ENCODE measurements around the gene DDA1. TPM values are rescaled to one million over a fixed set of nuclear protein-coding genes. Genes with fewer than 3 reads are reported as not detected.

Gene DDA1
- total and polyA plus RNA-seq, 9 of the 15 experiments (the other 6 are each of a cell fraction or from before 2014, with no cell fraction given): 1.4 to 83.8 (median 33.8) TPM

DNA sequence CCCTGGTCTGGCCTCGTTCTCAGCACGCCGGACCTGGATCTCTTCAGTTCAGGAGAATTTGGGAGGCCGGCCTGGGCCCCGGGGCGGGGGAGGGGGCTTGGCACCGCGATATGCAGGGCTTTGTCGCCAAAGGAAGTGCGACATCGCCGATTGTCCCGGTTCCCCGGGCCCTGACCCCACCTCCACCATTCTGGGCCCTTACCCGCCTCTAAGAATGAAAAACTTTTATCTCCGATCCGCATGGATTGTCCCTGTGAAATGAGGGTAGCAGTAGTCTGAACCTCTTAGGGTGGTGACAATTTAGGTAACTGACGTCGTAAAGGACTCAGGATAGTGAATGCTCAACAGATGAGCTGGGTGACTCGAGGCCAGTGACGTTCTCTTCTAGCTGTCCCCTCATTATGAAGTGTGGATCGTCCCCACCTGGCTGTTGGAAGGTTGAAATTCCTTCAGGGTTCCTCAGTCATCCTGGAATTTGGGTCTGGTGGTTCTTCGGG is 650 bp downstream of the DDA1 start (continued):
- TF ChIP-seq, protein P1, sequence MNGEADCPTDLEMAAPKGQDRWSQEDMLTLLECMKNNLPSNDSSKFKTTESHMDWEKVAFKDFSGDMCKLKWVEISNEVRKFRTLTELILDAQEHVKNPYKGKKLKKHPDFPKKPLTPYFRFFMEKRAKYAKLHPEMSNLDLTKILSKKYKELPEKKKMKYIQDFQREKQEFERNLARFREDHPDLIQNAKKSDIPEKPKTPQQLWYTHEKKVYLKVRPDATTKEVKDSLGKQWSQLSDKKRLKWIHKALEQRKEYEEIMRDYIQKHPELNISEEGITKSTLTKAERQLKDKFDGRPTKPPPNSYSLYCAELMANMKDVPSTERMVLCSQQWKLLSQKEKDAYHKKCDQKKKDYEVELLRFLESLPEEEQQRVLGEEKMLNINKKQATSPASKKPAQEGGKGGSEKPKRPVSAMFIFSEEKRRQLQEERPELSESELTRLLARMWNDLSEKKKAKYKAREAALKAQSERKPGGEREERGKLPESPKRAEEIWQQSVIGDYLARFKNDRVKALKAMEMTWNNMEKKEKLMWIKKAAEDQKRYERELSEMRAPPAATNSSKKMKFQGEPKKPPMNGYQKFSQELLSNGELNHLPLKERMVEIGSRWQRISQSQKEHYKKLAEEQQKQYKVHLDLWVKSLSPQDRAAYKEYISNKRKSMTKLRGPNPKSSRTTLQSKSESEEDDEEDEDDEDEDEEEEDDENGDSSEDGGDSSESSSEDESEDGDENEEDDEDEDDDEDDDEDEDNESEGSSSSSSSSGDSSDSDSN (IDR thresholded peaks at IDR 0.05; ENCODE audit: borderline replicate concordance in 1 of 2, low read depth in 2 of 2, low read length in 2 of 2): no peak
- no peak for TF ChIP-seq PCBP2 (IDR thresholded peaks at IDR 0.05; ENCODE audit: low read depth, low read length, poor library complexity, severe bottlenecking)
- TF ChIP-seq L3MBTL2 (IDR thresholded peaks at IDR 0.05): no peak
- TF ChIP-seq ETS2 (tag; IDR thresholded peaks at IDR 0.05; ENCODE audit: borderline replicate concordance, poor library complexity, severe bottlenecking): no peak
- TF ChIP-seq, protein P2, sequence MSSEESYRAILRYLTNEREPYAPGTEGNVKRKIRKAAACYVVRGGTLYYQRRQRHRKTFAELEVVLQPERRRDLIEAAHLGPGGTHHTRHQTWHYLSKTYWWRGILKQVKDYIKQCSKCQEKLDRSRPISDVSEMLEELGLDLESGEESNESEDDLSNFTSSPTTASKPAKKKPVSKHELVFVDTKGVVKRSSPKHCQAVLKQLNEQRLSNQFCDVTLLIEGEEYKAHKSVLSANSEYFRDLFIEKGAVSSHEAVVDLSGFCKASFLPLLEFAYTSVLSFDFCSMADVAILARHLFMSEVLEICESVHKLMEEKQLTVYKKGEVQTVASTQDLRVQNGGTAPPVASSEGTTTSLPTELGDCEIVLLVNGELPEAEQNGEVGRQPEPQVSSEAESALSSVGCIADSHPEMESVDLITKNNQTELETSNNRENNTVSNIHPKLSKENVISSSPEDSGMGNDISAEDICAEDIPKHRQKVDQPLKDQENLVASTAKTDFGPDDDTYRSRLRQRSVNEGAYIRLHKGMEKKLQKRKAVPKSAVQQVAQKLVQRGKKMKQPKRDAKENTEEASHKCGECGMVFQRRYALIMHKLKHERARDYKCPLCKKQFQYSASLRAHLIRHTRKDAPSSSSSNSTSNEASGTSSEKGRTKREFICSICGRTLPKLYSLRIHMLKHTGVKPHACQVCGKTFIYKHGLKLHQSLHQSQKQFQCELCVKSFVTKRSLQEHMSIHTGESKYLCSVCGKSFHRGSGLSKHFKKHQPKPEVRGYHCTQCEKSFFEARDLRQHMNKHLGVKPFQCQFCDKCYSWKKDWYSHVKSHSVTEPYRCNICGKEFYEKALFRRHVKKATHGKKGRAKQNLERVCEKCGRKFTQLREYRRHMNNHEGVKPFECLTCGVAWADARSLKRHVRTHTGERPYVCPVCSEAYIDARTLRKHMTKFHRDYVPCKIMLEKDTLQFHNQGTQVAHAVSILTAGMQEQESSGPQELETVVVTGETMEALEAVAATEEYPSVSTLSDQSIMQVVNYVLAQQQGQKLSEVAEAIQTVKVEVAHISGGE (CRISPR knock-in tag; IDR thresholded peaks at IDR 0.05): peak in 2 of 3 experiments; percentile 79 to 97; a peak in 4 of 6 replicates
- no peak for TF ChIP-seq ZNF384 (IDR thresholded peaks at IDR 0.05; ENCODE audit: low read depth, low read length)
- 0 out of 2 replicates have a peak, but pooled peaks have one; percentile 27 for TF ChIP-seq EP400 (IDR thresholded peaks at IDR 0.05)
- TF ChIP-seq DNMT1 (IDR thresholded peaks at IDR 0.05): no peak
- no peak for TF ChIP-seq CHCHD3 (CRISPR knock-in tag; IDR thresholded peaks at IDR 0.05)
- TF ChIP-seq RBM39 (optimal IDR thresholded peaks at IDR 0.05; ENCODE audit: low read depth, low read length): no peak
- no peak; the same call in 1 of the 2 replicates for TF ChIP-seq ATF1 (CRISPR knock-in tag; IDR thresholded peaks at IDR 0.05)
- peak; percentile 44; the same call in 1 of the 2 replicates for TF ChIP-seq ATF1 (tag; IDR thresholded peaks at IDR 0.05)
- TF ChIP-seq, protein P3, sequence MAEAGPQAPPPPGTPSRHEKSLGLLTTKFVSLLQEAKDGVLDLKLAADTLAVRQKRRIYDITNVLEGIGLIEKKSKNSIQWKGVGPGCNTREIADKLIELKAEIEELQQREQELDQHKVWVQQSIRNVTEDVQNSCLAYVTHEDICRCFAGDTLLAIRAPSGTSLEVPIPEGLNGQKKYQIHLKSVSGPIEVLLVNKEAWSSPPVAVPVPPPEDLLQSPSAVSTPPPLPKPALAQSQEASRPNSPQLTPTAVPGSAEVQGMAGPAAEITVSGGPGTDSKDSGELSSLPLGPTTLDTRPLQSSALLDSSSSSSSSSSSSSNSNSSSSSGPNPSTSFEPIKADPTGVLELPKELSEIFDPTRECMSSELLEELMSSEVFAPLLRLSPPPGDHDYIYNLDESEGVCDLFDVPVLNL (CRISPR knock-in tag; IDR thresholded peaks at IDR 0.05; ENCODE audit: low read depth): no peak
- no peak for TF ChIP-seq YY1 (IDR thresholded peaks at IDR 0.05; ENCODE audit: borderline replicate concordance in 1 of 3, control insufficient read depth in 1 of 3, extremely low read depth in 1 of 3, insufficient read depth in 3 of 3, insufficient read length in 1 of 3, insufficient replicate concordance in 2 of 3, low read depth in 1 of 3, low read length in 2 of 3)
- peak; percentile 72 for TF ChIP-seq NCOA1 (IDR thresholded peaks at IDR 0.05; ENCODE audit: low read depth)
- 0 out of 2 replicates have a peak, but pooled peaks have one; percentile 40 for TF ChIP-seq BRD4 (IDR thresholded peaks at IDR 0.05)
- TF ChIP-seq, protein P4, sequence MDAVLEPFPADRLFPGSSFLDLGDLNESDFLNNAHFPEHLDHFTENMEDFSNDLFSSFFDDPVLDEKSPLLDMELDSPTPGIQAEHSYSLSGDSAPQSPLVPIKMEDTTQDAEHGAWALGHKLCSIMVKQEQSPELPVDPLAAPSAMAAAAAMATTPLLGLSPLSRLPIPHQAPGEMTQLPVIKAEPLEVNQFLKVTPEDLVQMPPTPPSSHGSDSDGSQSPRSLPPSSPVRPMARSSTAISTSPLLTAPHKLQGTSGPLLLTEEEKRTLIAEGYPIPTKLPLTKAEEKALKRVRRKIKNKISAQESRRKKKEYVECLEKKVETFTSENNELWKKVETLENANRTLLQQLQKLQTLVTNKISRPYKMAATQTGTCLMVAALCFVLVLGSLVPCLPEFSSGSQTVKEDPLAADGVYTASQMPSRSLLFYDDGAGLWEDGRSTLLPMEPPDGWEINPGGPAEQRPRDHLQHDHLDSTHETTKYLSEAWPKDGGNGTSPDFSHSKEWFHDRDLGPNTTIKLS (IDR thresholded peaks at IDR 0.05; ENCODE audit: borderline replicate concordance, low read depth): no peak
- peak; percentile 92; the same call in 1 of the 2 replicates for TF ChIP-seq ZBTB7A (IDR thresholded peaks at IDR 0.05; ENCODE audit: borderline replicate concordance, control insufficient read depth, low read depth, low read length)

Data from K562 (cell line).